HEK293T (cell line): ENCODE data around the gene KLHL28.

Source experiments
- ARNT ChIP-seq: fragments of 450-650 bp; IDR thresholded peaks from 2 replicates; pipeline ENCODE4 v1.6.1; 2017; ENCODE audit warnings: mild to moderate bottlenecking
- BHLHE40 ChIP-seq: fragments of 450-650 bp; IDR thresholded peaks from 2 replicates; pipeline ENCODE4 v1.6.1; 2016; ENCODE audit warnings: mild to moderate bottlenecking, moderate library complexity, borderline replicate concordance
- CTBP1 ChIP-seq: fragments of 450-650 bp; IDR thresholded peaks from 2 replicates; pipeline ENCODE4 v1.6.1; 2016; ENCODE audit warnings: borderline replicate concordance
- ELF4 ChIP-seq: fragments of 450-650 bp; IDR thresholded peaks from 2 replicates; pipeline ENCODE4 v1.6.1; 2017; ENCODE audit warnings: antibody characterized with exemption
- FOXM1 ChIP-seq: fragments of 450-650 bp; IDR thresholded peaks from 2 replicates; pipeline ENCODE4 v1.6.1; 2017; ENCODE audit warnings: mild to moderate bottlenecking, borderline replicate concordance
- L3MBTL2 ChIP-seq: fragments of 450-650 bp; conservative IDR thresholded peaks from 2 replicates; pipeline ENCODE4 v1.6.1; 2016; ENCODE audit warnings: mild to moderate bottlenecking
- LEF1 ChIP-seq: fragments of 450-650 bp; IDR thresholded peaks from 2 replicates; pipeline ENCODE4 v1.6.1; 2017; ENCODE audit warnings: mild to moderate bottlenecking, borderline replicate concordance
- PKNOX1 ChIP-seq: fragments of 450-650 bp; IDR thresholded peaks from 2 replicates; pipeline ENCODE4 v1.6.1; 2016
- SUZ12 ChIP-seq: fragments of 450-650 bp; IDR thresholded peaks from 2 replicates; pipeline ENCODE4 v1.6.1; 2016; ENCODE audit warnings: mild to moderate bottlenecking
- TARDBP ChIP-seq: fragments of 450-650 bp; IDR thresholded peaks from 2 replicates; pipeline ENCODE4 v1.6.1; 2016
- ZNF384 ChIP-seq: fragments of 450-650 bp; IDR thresholded peaks from 2 replicates; pipeline ENCODE4 v1.6.1; 2016

DNA sequence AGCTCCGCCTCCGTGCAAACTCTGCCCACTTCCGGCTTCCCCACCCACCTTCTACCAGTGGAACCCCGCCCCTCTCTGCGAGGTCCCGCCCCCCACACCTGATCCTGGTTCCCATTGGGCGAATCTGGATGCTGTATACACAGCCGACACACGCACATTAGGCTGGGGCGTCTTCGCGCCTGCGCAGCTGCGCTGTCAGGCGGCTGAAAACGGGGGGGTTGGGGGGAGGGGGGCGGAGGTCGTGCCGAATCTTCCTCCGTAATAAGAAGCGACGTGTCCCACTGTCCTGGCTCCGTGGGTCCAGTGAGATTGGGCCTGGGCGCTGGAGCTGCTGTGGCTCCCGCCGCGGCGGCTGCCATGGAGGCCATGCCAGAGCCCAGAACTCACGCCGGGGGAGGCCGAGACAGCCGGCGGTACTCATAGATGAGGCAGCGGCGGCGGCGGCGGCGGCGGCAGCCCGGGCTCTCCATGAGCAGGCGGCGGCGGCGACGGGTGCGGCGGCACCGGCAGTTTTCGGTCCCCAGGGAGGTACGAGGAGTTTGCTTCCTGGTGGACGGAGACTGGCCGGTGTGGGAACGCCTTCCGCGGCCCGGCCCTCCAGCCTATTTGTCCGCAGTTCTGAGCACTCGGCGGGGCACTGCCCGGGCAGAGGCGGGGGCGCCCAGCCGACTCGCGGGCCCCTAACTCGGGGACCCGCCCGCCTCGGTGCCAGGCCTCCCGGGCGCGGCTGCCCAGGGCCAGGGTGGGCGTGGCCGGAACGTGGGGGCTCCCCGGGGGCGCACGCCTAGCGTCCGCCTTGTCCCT lies 64.5 kb downstream of the KLHL28 start:
- no peak for TF ChIP-seq PKNOX1
- no peak for TF ChIP-seq ZNF384
- TF ChIP-seq ELF4, result peak; percentile 67; the same call in 1 of the 2 replicates
- TF ChIP-seq ARNT, result no peak
- TF ChIP-seq TARDBP, result no peak
- no peak for TF ChIP-seq LEF1
- peak; percentile 48; the same call in 1 of the 2 replicates for TF ChIP-seq FOXM1
- no peak for TF ChIP-seq BHLHE40
- TF ChIP-seq L3MBTL2, result no peak
- no peak for TF ChIP-seq SUZ12
- TF ChIP-seq CTBP1, result no peak
